ENCODE measurements around the gene IKBKE.

IKBKE gene

GRCh38 chr1:206480211-206480610, 9.9 kb downstream of the IKBKE start:
- Histone ChIP-seq H3K36me3 (ENCODE audit: control insufficient read depth in 2 of 2, insufficient read depth in 1 of 2, low read length in 2 of 2) (peaks cover 0 to 4% of the 10 kb centered on the region in 2 experiments; a peak in 1 of 3 replicates), H3K9me3 (ENCODE audit: control insufficient read depth, insufficient read depth, low read depth, low read length) (no peaks in the 10 kb centered on the region), H3K27ac (ENCODE audit: extremely low read depth, low read depth, low read length) (no peak overlapping the region), H3K4me1 (ENCODE audit: control insufficient read depth, insufficient read depth, low read length) (no peaks in the 10 kb centered on the region), H3K4me3 (ENCODE audit: low read depth, low read length) (no peak overlapping the region)
- POLR2A ChIA-PET, result no interaction called here
- TF ChIP-seq ZNF169 (tag by site-specific recombination; IDR thresholded peaks at IDR 0.05) (no peak), ZNF692 (tag by site-specific recombination; IDR thresholded peaks at IDR 0.05) (no peak), ZNF449 (tag by site-specific recombination; IDR thresholded peaks at IDR 0.05) (no peak), REPIN1 (tag by site-specific recombination; IDR thresholded peaks at IDR 0.05; ENCODE audit: low read depth) (no peak), ZNF473 (tag by site-specific recombination; IDR thresholded peaks at IDR 0.05) (no peak), ZNF791 (tag by site-specific recombination; IDR thresholded peaks at IDR 0.05) (no peak), HOXD13 (CRISPR knock-in tag; IDR thresholded peaks at IDR 0.05; ENCODE audit: borderline replicate concordance) (no peak), ZNF426 (tag by site-specific recombination; IDR thresholded peaks at IDR 0.05) (no peak), YY2 (tag by site-specific recombination; IDR thresholded peaks at IDR 0.05) (no peak), ZNF677 (tag by site-specific recombination; IDR thresholded peaks at IDR 0.05) (no peak), GLI4 (tag by site-specific recombination; IDR thresholded peaks at IDR 0.05) (no peak), PRDM2 (tag by site-specific recombination; IDR thresholded peaks at IDR 0.05; ENCODE audit: borderline replicate concordance) (no peak), KLF16 (tag by site-specific recombination; IDR thresholded peaks at IDR 0.05) (no peak), ZNF132 (tag by site-specific recombination; IDR thresholded peaks at IDR 0.05; ENCODE audit: borderline replicate concordance) (no peak), ZNF580 (tag by site-specific recombination; IDR thresholded peaks at IDR 0.05) (no peak), ZNF341 (tag by site-specific recombination; IDR thresholded peaks at IDR 0.05; ENCODE audit: low read depth) (no peak)
- CTCF ChIA-PET, result interaction anchor here (0.7 to 5.2 kb wide), 26 partner anchors 10 to 553 kb away, joined by 3 to 37 read pairs (median 6); partner anchors contain the start of gene IKBKE

DNA sequence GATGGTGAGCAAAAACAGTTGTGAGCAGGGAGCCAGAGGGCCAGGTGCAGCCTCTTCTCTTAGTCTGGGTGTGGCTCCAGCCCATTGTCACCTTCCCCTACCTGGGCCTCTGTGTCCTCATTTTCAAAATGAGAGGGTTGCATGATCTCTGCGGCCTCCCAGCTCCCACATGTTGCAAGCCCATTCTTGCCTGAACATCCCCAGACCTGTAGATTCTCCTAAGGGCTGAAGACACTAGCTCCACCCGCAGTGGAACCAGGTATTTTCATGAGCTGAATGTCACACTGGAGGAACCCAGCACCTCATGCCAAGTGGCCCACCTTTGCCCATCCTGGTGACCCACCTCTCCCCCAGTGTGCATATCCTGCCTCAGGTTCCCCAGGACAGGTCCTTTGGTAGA, 12.3 kb downstream of the IKBKE start:
- Histone ChIP-seq H3K9me3 (ENCODE audit: control insufficient read depth, insufficient read depth, low read depth, low read length) (no peaks in the 10 kb centered on the region), H3K4me1 (ENCODE audit: control insufficient read depth, insufficient read depth, low read length) (no peaks in the 10 kb centered on the region), H3K36me3 (ENCODE audit: control insufficient read depth in 2 of 2, insufficient read depth in 1 of 2, low read length in 2 of 2) (no peaks in the 10 kb centered on the region), H3K27ac (ENCODE audit: extremely low read depth, low read depth, low read length) (no peak overlapping the region), H3K4me3 (ENCODE audit: low read depth, low read length) (no peak overlapping the region)
- TF ChIP-seq SCRT2 (tag by site-specific recombination; IDR thresholded peaks at IDR 0.05), result peak; percentile 48; the same call in 1 of the 2 replicates
- no peak for TF ChIP-seq ZNF555 (tag by site-specific recombination; conservative IDR thresholded peaks at IDR 0.05)
- CTCF ChIA-PET, result interaction anchor here (0.6 to 1.6 kb wide), 3 partner anchors 21 to 103 kb away, joined by 3 to 5 read pairs (median 3); no protein-coding TSS in a partner anchor
- POLR2A ChIA-PET, result no interaction called here
